GM12878 (cell line): ENCODE data around the gene LAMA5. TPM values are rescaled to one million over a fixed set of nuclear protein-coding genes. Genes with fewer than 3 reads are reported as not detected.

Experiments
- ATAC-seq: fragments of 200-7000 bp; cut with Tn5 transposase; 3 replicates; pipeline ENCODE4 v1.9.1; 2020; ENCODE audit warnings: mild to moderate bottlenecking, moderate library complexity
- BruUV-seq: library from RNA; stranded (reverse); fragments of 400-500 nt; replicated peaks from 2 replicates; lab custom pipeline; 2021; lab: Mats Ljungman, UMichigan
- CTCF ChIA-PET: fragments of 300-600 bp; sonication (Branson Sonifier 250); formaldehyde crosslinking; extraction: SDS; loops from one replicate; lab custom pipeline; 2021; ENCODE audit warnings: inconsistent platforms; lab: Yijun Ruan, JAX
- POLR2A ChIA-PET: fragments of 350-600 bp; formaldehyde crosslinking; extraction: SDS; loops from one replicate; lab custom pipeline; 2021; ENCODE audit warnings: inconsistent platforms; lab: Charles Lee
- RAD21 ChIA-PET: fragments of 300-600 bp; sonication (Branson Sonifier 250); formaldehyde crosslinking; loops from one replicate; lab custom pipeline; 2023; ENCODE audit warnings: antibody characterized with exemption; ENCODE audit not compliant: unreplicated experiment; lab: Charles Lee
- SMC1A ChIA-PET: fragments of 300-600 bp; sonication (Branson Sonifier 250); formaldehyde crosslinking; loops from one replicate; lab custom pipeline; 2023; ENCODE audit not compliant: unreplicated experiment, uncharacterized antibody; lab: Charles Lee
- DNase-seq: peaks from one replicate; pipeline ENCODE4 v3.0.0-alpha.2; 2011; ENCODE audit warnings: low read depth, low spot score
- FAIRE-seq: peaks from 3 replicates; lab custom pipeline; 2011; peaks lifted over from hg19 to GRCh38; lab: Jason Lieb, UNC
- H2AFZ ChIP-seq: 2 replicates; pipeline ENCODE4 v1.6.0; 2011; ENCODE audit warnings: low read depth, low read length, control low read depth; ENCODE audit not compliant: control insufficient read depth
- H3K27ac ChIP-seq: 2 replicates; pipeline ENCODE4 v1.5.1; 2011; ENCODE audit warnings: control low read depth; ENCODE audit not compliant: control insufficient read depth, insufficient read depth
- H3K27me3 ChIP-seq, 2 experiments: replicated peaks in 1 of 2; 2 replicates each; pipeline versions ENCODE4 v1.6.0 to v1.6.1; 2011; ENCODE audit warnings: low read length in 1 of 2; ENCODE audit not compliant: control insufficient read depth in 2 of 2, insufficient read depth in 2 of 2
- H3K36me3 ChIP-seq, 2 experiments: 2 replicates each; pipeline ENCODE4 v1.5.1; 2011; ENCODE audit warnings: low read length in 1 of 2; ENCODE audit not compliant: control insufficient read depth in 2 of 2, insufficient read depth in 2 of 2
- H3K4me1 ChIP-seq: 2 replicates; pipeline ENCODE4 v1.6.1; 2011; ENCODE audit warnings: mild to moderate bottlenecking, low read length, moderate library complexity, mixed read lengths; ENCODE audit not compliant: control insufficient read depth, insufficient read depth
- H3K4me2 ChIP-seq: 2 replicates; pipeline ENCODE4 v1.6.0; 2011; ENCODE audit warnings: control low read depth; ENCODE audit not compliant: control insufficient read depth, insufficient read depth
- H3K4me3 ChIP-seq: fragments of 200-600 bp; sonication (generic); 2 replicates; pipeline ENCODE4 v1.5.1; 2016
- H3K79me2 ChIP-seq: 2 replicates; pipeline ENCODE4 v1.6.0; 2011; ENCODE audit warnings: low read length; ENCODE audit not compliant: control insufficient read depth, insufficient read depth
- H3K9ac ChIP-seq: 2 replicates; pipeline ENCODE4 v1.8.0; 2011; ENCODE audit warnings: low read length, control low read depth, mixed read lengths; ENCODE audit not compliant: control insufficient read depth, insufficient read depth
- H3K9me3 ChIP-seq: replicated peaks from 3 replicates; pipeline ENCODE4 v1.5.1; 2011; ENCODE audit warnings: mild to moderate bottlenecking, low read length; ENCODE audit not compliant: control insufficient read depth, insufficient read depth
- H4K20me1 ChIP-seq: 2 replicates; pipeline ENCODE4 v1.6.0; 2011; ENCODE audit not compliant: control insufficient read depth, insufficient read depth
- BHLHE40 ChIP-seq, 2 experiments: fragments of 450-650 bp in 1 of 2; IDR thresholded peaks; 2 replicates each; pipeline ENCODE4 v1.6.1; 2011 to 2017; ENCODE audit warnings: low read depth in 2 of 2, borderline replicate concordance in 1 of 2, improper control_type of control experiment in 1 of 2, low read length in 1 of 2, mild to moderate bottlenecking in 1 of 2
- CTCF ChIP-seq, 3 experiments: IDR thresholded peaks in 2 of 3; conservative IDR thresholded peaks in 1 of 3; 2 replicates each; pipeline ENCODE4 v1.5.1; 2011; ENCODE audit warnings: low read depth in 3 of 3, low read length in 3 of 3, mild to moderate bottlenecking in 3 of 3, control low read depth in 2 of 3, moderate library complexity in 2 of 3, inconsistent platforms in 1 of 3, mixed read lengths in 1 of 3; ENCODE audit not compliant: control insufficient read depth in 2 of 3, insufficient read depth in 1 of 3; ENCODE audit errors: extremely low read depth in 1 of 3
- FOXK2 ChIP-seq: fragments of 450-650 bp; IDR thresholded peaks from 2 replicates; pipeline ENCODE4 v1.6.1; 2017; ENCODE audit warnings: mild to moderate bottlenecking, moderate library complexity
- JUND ChIP-seq: IDR thresholded peaks from 2 replicates; pipeline ENCODE4 v1.6.1; 2012; ENCODE audit warnings: low read depth, mild to moderate bottlenecking, low read length, improper control_type of control experiment, moderate library complexity
- POLR2A ChIP-seq: IDR thresholded peaks from 2 replicates; pipeline ENCODE4 v1.6.1; 2011; ENCODE audit warnings: low read depth, mild to moderate bottlenecking, low read length
- RELA ChIP-seq: fragments of 450-650 bp; IDR thresholded peaks from 2 replicates; pipeline ENCODE4 v1.8.0; 2014; ENCODE audit warnings: borderline replicate concordance; ENCODE audit not compliant: partially characterized antibody
- REST ChIP-seq: IDR thresholded peaks from 2 replicates; pipeline ENCODE4 v1.6.1; 2012; ENCODE audit warnings: mild to moderate bottlenecking, low read depth, low read length
- WGBS: methylation state at CpG from one replicate; pipeline ENCODE4 v1.1.6; 2016; ENCODE audit warnings: low lambda C conversion rate; ENCODE audit not compliant: insufficient replicate concordance, insufficient coverage; ENCODE audit errors: missing lambda C conversion rate; 5-methylcytosine and 5-hydroxymethylcytosine counted together
- in situ Hi-C: fragments of 300-500 bp; cut with MboI; formaldehyde crosslinking; loops from 9 replicates; pipeline ENCODE4 v1.14.3; 2018; ENCODE audit warnings: mixed read lengths
- intact Hi-C: fragments of 100-400 bp; cut with micrococcal nuclease; formaldehyde crosslinking; loops from one replicate; pipeline ENCODE4 v1.14.2; 2022; ENCODE audit not compliant: unreplicated experiment
- polyA plus RNA-seq, 11 experiments: library from polyadenylated mRNA; depleted of rRNA in 4 of 11; unstranded in 6 of 11; stranded (reverse) in 5 of 11; fragments of >200 nt; fragmentation: Nextera tagmentation in 4 of 11; fragmentation: Illumina TruSeq in 1 of 11; extraction: Ambion mirVana in 4 of 11; extraction: Trizol in 1 of 11; gene quantifications; 1 replicate in 1 of 11; 2 replicates in 10 of 11; pipeline versions ENCODE4 v1.2.1 to v1.2.3, GENCODE V29; 2011 to 2016; ENCODE audit warnings: inconsistent platforms in 2 of 11, missing spikeins in 2 of 11, low read depth in 1 of 11
- total RNA-seq, 4 experiments: library from RNA; depleted of rRNA in 3 of 4; stranded (reverse); fragments of >200 nt in 3 of 4; fragmentation: Illumina TruSeq in 1 of 4; extraction: Trizol in 1 of 4; gene quantifications; 2 replicates each; pipeline versions ENCODE4 v1.2.1 to v1.2.3, GENCODE V29; 2013 to 2021

The LAMA5 gene
- total and polyA plus RNA-seq, 10 of the 15 experiments (the other 5 are each of a cell fraction or from before 2014, with no cell fraction given), result 0.09 to 3.1 (median 1.6) TPM; not detected in 3

- ATAC-seq (0 out of 3 replicates have a peak, but pooled peaks have one; percentile 23), DNase-seq (no peak)
- POLR2A ChIA-PET, result no interaction called here
- WGBS, result 39% methylated on average over 22 of the region's 22 CpGs
- Histone ChIP-seq H3K4me2 (no peak overlapping the region), H3K36me3 (no peaks in the 10 kb centered on the region), H3K4me3 (no peak overlapping the region), H3K9me3 (no peaks in the 10 kb centered on the region)
- in situ Hi-C loops, result no loop called here
- TF ChIP-seq CTCF (IDR thresholded peaks at IDR 0.05 in 2 of 3, conservative IDR thresholded peaks at IDR 0.05 in 1 of 3; ENCODE audit: control insufficient read depth in 2 of 3, extremely low read depth in 1 of 3, insufficient read depth in 1 of 3, low read depth in 3 of 3, low read length in 3 of 3) (peak in 1 of 3 experiments; percentile 25; a peak in 1 of 6 replicates), FOXK2 (no peak), RELA (no peak), JUND (no peak), REST (no peak), POLR2A (no peak), BHLHE40 (IDR thresholded peaks at IDR 0.05; ENCODE audit: borderline replicate concordance in 1 of 2, low read depth in 2 of 2, low read length in 1 of 2) (no peak)
- TF ChIP-seq, all 136 proteins: peak for 1
- intact Hi-C loops, result no loop called here
- no peak for FAIRE-seq
- 0 out of 2 replicates have a peak, but pooled peaks cover 4% of the 10 kb centered on the region for H3K4me1 ChIP-seq
- no peak overlapping the region for H3K27ac ChIP-seq
- SMC1A ChIA-PET, result interaction anchor here (0.6 kb wide), 1 partner anchor 324 kb away, joined by 4 read pairs; no protein-coding TSS in a partner anchor
- H3K27me3 ChIP-seq, result no peaks in the 10 kb centered on the region
- no TSS peak for BruUV-seq
- no peak overlapping the region for H2AFZ ChIP-seq
- RAD21 ChIA-PET, result no interaction called here
- H3K9ac ChIP-seq, result no peak overlapping the region
- no peaks in the 10 kb centered on the region for H4K20me1 ChIP-seq
- CTCF ChIA-PET, result no interaction called here
- H3K79me2 ChIP-seq, result no peaks in the 10 kb centered on the region
Measured at GRCh38 chr20:62413896-62414481, 46.9 kb upstream of the LAMA5 start.
